Measurements from ENCODE around the gene PSG3. TPM values are rescaled to one million over a fixed set of nuclear protein-coding genes. Genes with fewer than 3 reads are reported as not detected.
"Not testable (repeated sequence)": the region's sequence is repeated elsewhere in the genome, so short reads cannot be mapped to it uniquely, and the experiment has no call there.

Gene PSG3
- total RNA-seq, 1 experiment from 2014 or later: not detected

- H3K4me3 ChIP-seq (ENCODE audit: low read depth, low read length, poor library complexity, severe bottlenecking): no peak overlapping the region
- TF ChIP-seq EZH2 (IDR thresholded peaks at IDR 0.05; ENCODE audit: borderline replicate concordance, low read depth, low read length, poor library complexity, severe bottlenecking) (no peak), CTCF (conservative IDR thresholded peaks at IDR 0.05; ENCODE audit: low read depth, low read length) (no peak)
- H3K9me3 ChIP-seq (ENCODE audit: low read depth, low read length, poor library complexity, severe bottlenecking): no peaks in the 10 kb centered on the region
- no TSS peak for BruUV-seq (replicated peaks)
- DNase-seq (ENCODE audit: low spot score): no peak
- no peaks in the 10 kb centered on the region for H3K4me1 ChIP-seq (ENCODE audit: insufficient read depth, low read length, poor library complexity, severe bottlenecking)
- ChIA-PET CTCF (no interaction called here), POLR2A (ENCODE audit: low non-redundant PET) (no interaction called here)
- no peaks in the 10 kb centered on the region for H3K27me3 ChIP-seq (replicated peaks; ENCODE audit: insufficient read depth, low read depth, low read length, poor library complexity)
- intact Hi-C loops (cut with micrococcal nuclease; ENCODE audit: unreplicated experiment): loop anchor here (10.0 kb wide), 2 partner anchors 70 to 160 kb away; no protein-coding TSS in a partner anchor
- H3K36me3 ChIP-seq (ENCODE audit: insufficient read depth, low read length, poor library complexity, severe bottlenecking): no peaks in the 10 kb centered on the region
- H3K27ac ChIP-seq (ENCODE audit: low read depth, low read length, poor library complexity, severe bottlenecking): no peak overlapping the region
Observed at GRCh38 chr19:42764836-42765235, 24.6 kb upstream of the PSG3 start.

- TF ChIP-seq EZH2 (IDR thresholded peaks at IDR 0.05; ENCODE audit: borderline replicate concordance, low read depth, low read length, poor library complexity, severe bottlenecking): no peak
- TF ChIP-seq CTCF (conservative IDR thresholded peaks at IDR 0.05; ENCODE audit: low read depth, low read length): no peak
- DNase-seq (ENCODE audit: low spot score): no peak
- H3K27me3 ChIP-seq (replicated peaks; ENCODE audit: insufficient read depth, low read depth, low read length, poor library complexity): no peaks in the 10 kb centered on the region
- no peaks in the 10 kb centered on the region for H3K9me3 ChIP-seq (ENCODE audit: low read depth, low read length, poor library complexity, severe bottlenecking)
- ChIA-PET POLR2A (ENCODE audit: low non-redundant PET) (no interaction called here), CTCF (no interaction called here)
- no peak overlapping the region for H3K27ac ChIP-seq (ENCODE audit: low read depth, low read length, poor library complexity, severe bottlenecking)
- no peaks in the 10 kb centered on the region for H3K4me1 ChIP-seq (ENCODE audit: insufficient read depth, low read length, poor library complexity, severe bottlenecking)
- intact Hi-C loops (cut with micrococcal nuclease; ENCODE audit: unreplicated experiment): loop anchor here (10.0 kb wide), 2 partner anchors 68 to 158 kb away; no protein-coding TSS in a partner anchor
- no peak overlapping the region for H3K4me3 ChIP-seq (ENCODE audit: low read depth, low read length, poor library complexity, severe bottlenecking)
- no TSS peak for BruUV-seq (replicated peaks)
- no peaks in the 10 kb centered on the region for H3K36me3 ChIP-seq (ENCODE audit: insufficient read depth, low read length, poor library complexity, severe bottlenecking)
Observed at GRCh38 chr19:42762789-42763188, 22.5 kb upstream of the PSG3 start.

GRCh38 chr19:42761924-42762295 lies 21.6 kb upstream of the PSG3 start:
- H3K9me3 ChIP-seq (ENCODE audit: low read depth, low read length, poor library complexity, severe bottlenecking); POLR2A ChIA-PET (ENCODE audit: low non-redundant PET): not testable (repeated sequence)
- intact Hi-C loops (cut with micrococcal nuclease; ENCODE audit: unreplicated experiment): loop anchor here (10.0 kb wide), 2 partner anchors 67 to 157 kb away; no protein-coding TSS in a partner anchor

GRCh38 chr19:42760954-42761923 lies 21.0 kb upstream of the PSG3 start:
- H3K27me3 ChIP-seq (replicated peaks; ENCODE audit: insufficient read depth, low read depth, low read length, poor library complexity); BruUV-seq (replicated peaks); H3K36me3 ChIP-seq (ENCODE audit: insufficient read depth, low read length, poor library complexity, severe bottlenecking); H3K4me1 ChIP-seq (ENCODE audit: insufficient read depth, low read length, poor library complexity, severe bottlenecking); POLR2A ChIA-PET (ENCODE audit: low non-redundant PET); H3K9me3 ChIP-seq (ENCODE audit: low read depth, low read length, poor library complexity, severe bottlenecking); CTCF ChIA-PET; DNase-seq (ENCODE audit: low spot score); H3K4me3 ChIP-seq (ENCODE audit: low read depth, low read length, poor library complexity, severe bottlenecking); H3K27ac ChIP-seq (ENCODE audit: low read depth, low read length, poor library complexity, severe bottlenecking): not testable (repeated sequence)
- intact Hi-C loops (cut with micrococcal nuclease; ENCODE audit: unreplicated experiment): loop anchor here (10.0 kb wide), 2 partner anchors 66 to 156 kb away; no protein-coding TSS in a partner anchor

More at GRCh38 chr19:42761924-42762295, 21.6 kb upstream of the PSG3 start:
- BruUV-seq (replicated peaks); H3K4me3 ChIP-seq (ENCODE audit: low read depth, low read length, poor library complexity, severe bottlenecking); H3K36me3 ChIP-seq (ENCODE audit: insufficient read depth, low read length, poor library complexity, severe bottlenecking); DNase-seq (ENCODE audit: low spot score); H3K27me3 ChIP-seq (replicated peaks; ENCODE audit: insufficient read depth, low read depth, low read length, poor library complexity); H3K27ac ChIP-seq (ENCODE audit: low read depth, low read length, poor library complexity, severe bottlenecking); CTCF ChIA-PET; H3K4me1 ChIP-seq (ENCODE audit: insufficient read depth, low read length, poor library complexity, severe bottlenecking): not testable (repeated sequence)
